8988T (cell line): ENCODE results near the gene BCAS4.
"Not testable (repeated sequence)": the region's sequence is repeated elsewhere in the genome, so short reads cannot be mapped to it uniquely, and the experiment has no call there.

Source experiments
- DNase-seq: peaks from one replicate; pipeline ENCODE4 v3.0.0; 2011

Gene BCAS4

DNA sequence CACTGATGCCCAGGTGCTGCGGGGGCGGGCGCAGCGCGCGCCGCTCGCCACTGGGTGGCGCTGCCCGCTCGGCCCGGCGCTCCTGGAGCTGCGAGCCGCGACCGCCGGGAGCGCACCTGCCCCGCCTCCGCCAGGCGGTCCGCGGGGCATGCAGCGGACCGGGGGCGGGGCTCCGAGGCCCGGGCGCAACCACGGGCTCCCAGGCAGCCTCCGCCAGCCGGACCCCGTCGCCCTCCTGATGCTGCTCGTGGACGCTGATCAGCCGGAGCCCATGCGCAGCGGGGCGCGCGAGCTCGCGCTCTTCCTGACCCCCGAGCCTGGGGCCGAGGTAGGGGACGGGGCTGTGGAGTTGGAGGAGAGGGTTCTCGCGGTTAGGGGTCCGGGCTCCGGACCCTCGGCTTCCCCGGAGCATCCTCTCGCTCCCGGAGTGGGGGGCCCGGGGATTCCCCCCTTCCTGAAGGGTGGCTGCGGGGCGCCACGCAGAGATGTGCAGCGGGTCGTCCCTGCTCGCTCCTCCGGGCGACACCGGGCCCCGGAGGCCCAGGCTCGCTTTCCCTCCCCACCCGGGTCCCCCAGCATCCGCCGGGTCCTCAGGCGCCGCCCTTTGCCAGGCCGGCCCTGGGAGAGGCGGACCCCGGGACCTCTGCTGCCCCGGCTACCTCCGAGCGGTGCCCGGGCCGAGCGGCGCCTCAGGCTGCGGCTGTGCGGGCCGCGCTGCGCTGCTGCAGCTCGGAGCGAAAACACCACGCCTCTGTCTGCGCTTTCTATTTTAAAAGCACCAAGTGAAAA is at the start of gene BCAS4:
Gene BCAS4, plus strand, starts transcription at position 216 of the 789 bp plus-strand sequence. Its CDS starts 23 bp downstream, at position 239.
- peak; percentile 97 for DNase-seq

GRCh38 chr20:50745634-50746137 is 49.2 kb upstream of the BCAS4 start:
- DNase-seq: no peak

DNA sequence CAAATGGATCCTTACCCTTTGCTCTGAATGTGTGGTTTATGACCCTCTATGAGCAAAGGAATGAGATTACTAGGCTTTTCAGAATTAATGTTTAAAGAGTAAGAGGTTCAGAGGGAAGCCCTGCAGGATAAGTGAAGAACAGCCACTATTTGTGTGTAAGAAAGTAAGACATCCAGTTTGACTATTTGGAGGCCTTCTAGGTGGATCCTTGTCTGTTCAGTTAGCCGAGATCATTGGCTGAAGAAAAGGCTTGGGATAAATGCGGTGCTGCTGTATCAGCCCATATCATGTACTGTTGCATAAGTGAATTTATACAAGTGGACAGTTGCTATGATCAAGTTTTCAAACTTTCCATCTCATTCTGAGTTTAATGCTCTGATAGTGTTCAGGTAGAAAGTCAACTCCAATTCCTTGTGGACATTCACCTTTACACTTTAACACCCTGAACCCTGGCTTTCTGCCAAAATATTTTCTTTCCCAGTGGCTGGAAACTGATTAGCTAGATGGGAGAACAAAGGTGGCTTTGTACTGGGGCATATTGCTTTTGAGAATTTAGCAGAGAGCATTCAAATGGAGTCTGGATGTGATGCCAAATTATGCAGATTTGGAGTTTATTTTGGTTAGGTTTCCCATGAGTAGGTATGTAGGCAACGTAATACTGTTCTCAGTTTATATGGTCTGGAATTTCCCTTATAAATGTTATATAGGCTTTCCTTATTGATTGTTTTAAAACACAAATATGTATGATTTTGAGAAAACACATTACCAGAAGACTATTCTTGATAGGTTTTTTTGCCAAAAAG is 48.5 kb upstream of the BCAS4 start:
- no peak for DNase-seq

GRCh38 chr20:50747275-50747674 is 47.6 kb upstream of the BCAS4 start:
- DNase-seq: no peak

DNA sequence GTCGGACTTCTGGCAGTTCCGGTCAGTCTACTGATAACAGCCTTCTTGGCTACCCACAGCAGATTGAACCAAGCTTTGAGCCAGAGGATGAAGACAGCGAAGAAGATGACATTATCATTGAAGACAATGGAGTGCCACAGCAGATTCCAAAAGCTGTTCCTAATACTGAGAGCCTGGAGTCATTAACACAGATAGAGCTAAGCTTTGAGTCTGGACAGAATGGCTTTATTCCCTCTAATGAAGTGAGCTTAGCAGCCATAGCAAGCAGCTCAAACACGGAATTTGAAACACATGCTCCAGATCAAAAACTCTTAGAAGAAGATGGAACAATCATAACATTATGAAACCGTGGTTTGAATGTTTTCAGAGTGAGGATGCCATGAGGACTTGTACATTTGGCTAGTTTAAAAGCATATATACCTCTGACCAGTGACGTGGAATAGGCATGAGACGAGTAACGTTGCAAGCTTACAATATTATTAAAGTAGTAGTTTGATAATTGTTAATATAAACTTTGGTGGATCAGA is 44.7 kb upstream of the BCAS4 start:
- DNase-seq: no peak

GRCh38 chr20:50753152-50753551 is 41.7 kb upstream of the BCAS4 start:
- no peak for DNase-seq

- DNase-seq: no peak
Measured at GRCh38 chr20:50754420-50754819, 40.4 kb upstream of the BCAS4 start.

- no peak for DNase-seq
Measured at GRCh38 chr20:50756447-50756846, 38.4 kb upstream of the BCAS4 start.

DNA sequence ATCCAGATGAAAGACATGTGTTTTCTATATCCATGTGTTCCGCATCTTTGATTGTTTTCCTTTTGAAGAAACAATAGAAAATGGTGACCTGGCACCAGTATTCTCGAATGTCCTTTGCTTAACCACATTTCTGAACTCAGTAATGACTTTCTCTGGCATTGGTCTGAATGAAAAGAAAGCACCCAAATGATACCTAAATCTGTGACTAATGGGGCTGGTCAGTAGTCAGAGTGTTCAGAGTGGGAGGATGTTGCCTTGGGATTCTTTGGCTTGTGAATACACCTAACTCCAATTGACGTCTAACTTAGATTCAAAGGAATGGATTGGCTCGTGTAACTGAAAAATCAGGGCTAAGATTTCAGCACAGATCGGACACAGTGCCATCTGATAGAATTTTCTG is 36.4 kb upstream of the BCAS4 start:
- no peak for DNase-seq

- DNase-seq: no peak
Measured at GRCh38 chr20:50758992-50759391, 35.9 kb upstream of the BCAS4 start.

- no peak for DNase-seq
Measured at GRCh38 chr20:50759678-50760077, 35.2 kb upstream of the BCAS4 start.

- no peak for DNase-seq
Measured at GRCh38 chr20:50762045-50762422, 32.8 kb upstream of the BCAS4 start.

DNA sequence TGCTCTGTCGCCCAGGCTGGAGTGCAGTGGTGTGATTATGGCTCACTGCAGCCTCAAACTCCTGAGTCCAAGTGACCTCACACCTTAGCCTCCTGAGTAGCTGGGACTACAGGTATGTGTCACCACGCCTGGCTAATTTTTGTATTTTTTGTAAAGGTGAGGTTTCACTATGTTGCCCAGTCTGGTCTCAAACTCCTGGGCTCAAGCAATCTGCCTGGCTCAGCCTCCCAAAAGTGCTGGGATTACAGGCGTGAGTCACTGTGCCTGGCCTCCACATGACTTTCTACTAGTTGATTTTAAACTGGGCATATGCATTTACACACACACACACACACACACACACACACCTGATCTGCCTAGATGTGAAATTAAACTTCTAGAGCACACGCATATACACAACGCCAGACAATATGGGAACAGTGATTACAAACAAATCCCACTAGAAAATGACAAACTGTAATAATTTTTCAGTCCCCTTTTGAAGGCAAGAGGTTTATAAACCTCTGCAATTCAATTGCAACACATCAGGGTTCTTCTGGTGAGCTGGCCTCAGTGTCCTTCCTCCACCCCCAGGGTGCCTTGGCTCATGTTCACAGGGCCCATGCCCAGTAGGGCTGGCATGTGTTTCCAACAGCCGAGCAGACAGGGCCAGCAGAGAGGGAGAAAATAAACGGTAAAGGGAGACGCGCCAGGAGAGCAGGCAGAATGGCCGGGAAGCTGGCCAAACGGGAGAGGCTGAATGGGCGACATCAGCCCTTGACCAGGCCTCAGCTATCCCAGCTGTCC is 32.2 kb upstream of the BCAS4 start:
- DNase-seq: no peak

DNA sequence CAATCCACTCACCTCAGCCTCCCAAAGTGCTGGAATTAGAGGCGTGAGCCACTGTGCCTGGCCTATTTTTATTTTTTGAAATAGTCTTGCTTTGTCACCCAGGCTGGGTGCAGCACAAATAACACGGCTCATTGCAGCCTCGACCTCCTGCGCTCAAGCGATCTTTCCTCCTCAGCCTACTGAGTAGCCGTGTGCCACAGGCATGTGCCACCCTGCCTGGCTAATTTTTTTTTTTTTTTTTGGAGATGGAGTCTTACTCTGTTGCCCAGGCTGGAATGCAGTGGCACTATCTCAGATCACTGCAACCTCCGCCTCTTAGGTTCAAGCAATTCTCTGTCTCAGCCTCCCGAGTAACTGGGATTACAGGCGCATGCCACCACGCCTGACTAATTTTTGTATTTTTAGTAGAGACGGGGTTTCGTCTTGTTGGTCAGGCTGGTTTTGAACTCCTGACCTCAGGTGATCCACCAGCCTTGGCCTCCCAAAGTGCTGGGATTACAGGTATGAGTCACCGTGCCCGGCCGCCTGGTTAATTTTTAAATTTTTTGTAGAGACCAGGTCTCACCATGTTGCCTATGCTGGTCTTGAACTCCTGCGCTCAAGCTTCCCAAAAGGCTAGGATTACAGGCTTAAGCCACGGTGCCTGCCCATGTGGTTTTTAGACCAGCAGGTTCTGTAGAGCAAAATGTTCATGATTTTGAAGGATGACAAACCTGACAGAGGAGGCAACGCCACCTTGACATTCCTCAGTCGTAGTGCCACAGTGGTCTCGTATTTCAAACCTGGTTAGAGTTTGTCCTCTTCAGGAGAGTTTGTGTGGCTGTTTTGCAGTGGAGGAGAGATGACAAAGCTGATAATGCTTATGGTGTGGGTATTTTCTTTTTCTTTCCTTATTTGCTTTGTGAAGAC is 31.1 kb upstream of the BCAS4 start:
- not testable (repeated sequence) for DNase-seq

- not testable (repeated sequence) for DNase-seq
Measured at GRCh38 chr20:50765251-50765650, 29.6 kb upstream of the BCAS4 start.

DNA sequence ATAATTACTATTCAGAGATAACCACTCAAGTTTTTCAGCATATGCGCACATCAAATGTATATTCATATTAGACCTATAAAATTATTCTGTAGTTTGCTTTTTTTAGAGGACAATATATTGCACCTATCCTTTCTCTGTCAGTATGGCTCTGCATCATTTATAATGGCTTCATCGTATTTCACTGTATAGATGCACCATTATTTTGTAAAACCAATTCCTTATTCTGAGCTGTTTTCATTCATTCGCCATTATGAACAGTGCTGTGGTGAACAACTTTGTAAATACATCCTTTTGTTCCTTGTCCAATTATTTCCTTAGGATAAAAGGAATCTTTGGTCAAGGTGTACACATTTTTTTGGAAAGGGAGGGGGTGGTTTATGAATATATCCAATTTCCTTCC is 29.2 kb upstream of the BCAS4 start:
- no peak for DNase-seq

- DNase-seq: not testable (repeated sequence)
Measured at GRCh38 chr20:50766955-50767809, 27.7 kb upstream of the BCAS4 start.

GRCh38 chr20:50768991-50769390 is 25.9 kb upstream of the BCAS4 start:
- DNase-seq: not testable (repeated sequence)

- not testable (repeated sequence) for DNase-seq
Measured at GRCh38 chr20:50769551-50770085, 25.2 kb upstream of the BCAS4 start.

DNA sequence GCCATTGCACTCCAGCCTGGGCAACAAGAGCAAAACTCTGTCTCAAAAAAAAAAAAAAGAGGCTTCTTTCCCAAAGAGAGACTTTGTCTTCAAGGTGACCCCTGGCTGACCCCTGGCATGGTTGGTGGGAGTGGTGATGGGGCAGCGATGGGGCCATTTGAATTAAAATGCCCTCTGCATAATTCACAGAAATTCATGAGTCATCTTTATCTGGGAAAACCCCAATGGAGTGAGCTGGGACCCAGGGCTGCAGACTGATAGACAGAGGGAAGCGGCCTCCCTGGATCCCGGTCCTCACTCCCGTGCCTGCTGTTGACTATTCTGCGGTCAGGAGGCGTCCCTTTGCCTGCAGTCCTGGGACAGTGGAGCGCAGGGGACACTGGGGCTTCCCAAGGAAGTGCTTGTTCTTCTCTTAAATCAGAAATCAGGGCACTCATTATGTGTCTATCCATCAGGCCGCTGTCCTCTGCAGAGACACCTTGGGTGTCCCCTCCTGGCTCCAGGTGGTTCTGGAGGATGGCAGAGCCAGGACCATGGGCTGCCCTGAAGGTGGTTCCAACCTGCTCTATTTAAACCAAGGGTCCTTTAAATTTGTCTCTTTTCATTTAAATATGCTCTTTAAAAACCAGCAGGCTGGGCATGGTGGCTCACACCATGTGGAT is 23.3 kb upstream of the BCAS4 start:
- DNase-seq: not testable (repeated sequence)
